SK-MEL-5 (cell line): ENCODE data around the gene VPREB1. TPM values are rescaled to one million over a fixed set of nuclear protein-coding genes. Genes with fewer than 3 reads are reported as not detected.
"Not testable (repeated sequence)": the region's sequence is repeated elsewhere in the genome, so short reads cannot be mapped to it uniquely, and the experiment has no call there.

Experiments
- DNase-seq: peaks from one replicate; pipeline ENCODE4 v3.0.0-alpha.2; 2016; ENCODE audit warnings: low read depth, low spot score
- in situ Hi-C: cut with HindIII; loops from 2 replicates; pipeline ENCODE4 v1.10.0; 2016; ENCODE audit warnings: low sequenced_read_pairs, high pct_unique_total_duplicates, low pct_unique_long_range_greater_than_20kb
- total RNA-seq: library from RNA; depleted of rRNA; stranded (reverse); fragments of >200 nt; shearing (Covaris generic); gene quantifications from 2 replicates; pipeline ENCODE4 v1.2.3, GENCODE V29; 2014

VPREB1 gene
- total RNA-seq, 1 experiment from 2014 or later = not detected

- no peak for DNase-seq
- in situ Hi-C loops = no loop called here
These were observed 7.1 kb upstream of the VPREB1 start for GRCh38 chr22:22237521-22237920.

DNA sequence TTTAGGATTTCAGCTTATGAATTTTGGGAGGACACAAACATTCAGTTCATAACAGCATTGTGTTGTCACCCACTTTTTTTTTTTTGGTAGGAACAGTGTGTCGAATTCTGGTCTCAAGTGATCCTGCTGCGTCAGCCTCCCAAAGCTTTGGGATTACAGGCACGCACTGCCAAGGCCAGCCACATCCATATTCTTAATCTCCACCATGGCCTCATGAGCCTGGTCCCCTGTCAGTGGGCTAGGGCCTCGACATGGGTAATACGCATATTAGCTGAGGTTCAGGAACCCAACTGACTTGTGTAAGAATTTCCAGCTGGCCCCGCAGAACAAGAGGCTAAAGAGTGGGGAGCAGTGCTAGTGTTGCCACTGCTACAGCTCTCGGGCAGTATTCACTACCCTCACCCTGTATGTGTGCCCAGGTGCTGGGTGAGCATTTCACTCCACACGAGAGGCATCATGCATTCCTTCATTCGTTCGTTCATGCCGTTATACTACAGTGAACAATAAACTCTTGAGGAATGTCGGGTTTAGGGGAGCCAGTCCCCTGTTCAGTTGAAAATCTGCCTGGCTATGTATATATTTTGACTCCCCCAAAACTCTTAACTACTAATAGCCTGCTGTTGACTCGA is 5.2 kb upstream of the VPREB1 start:
- DNase-seq = no peak
- in situ Hi-C loops = no loop called here

DNA sequence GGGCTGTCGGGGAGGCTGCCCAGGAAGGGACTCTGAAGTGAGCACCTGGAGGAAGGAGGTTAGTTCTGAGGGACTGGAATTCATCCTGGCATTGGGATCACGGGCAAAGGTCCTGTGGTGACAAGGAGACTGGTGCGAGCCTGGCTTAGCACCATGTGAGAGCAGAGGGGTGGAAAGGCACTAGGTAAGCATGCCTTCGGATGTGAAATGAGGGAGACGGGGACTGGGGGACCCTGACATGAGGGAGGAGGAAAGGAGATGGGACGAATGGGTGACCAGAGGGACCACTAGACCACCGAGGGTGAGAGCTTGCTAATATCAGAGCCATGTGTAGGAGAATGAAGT is 3.1 kb upstream of the VPREB1 start:
- DNase-seq = no peak
- in situ Hi-C loops = no loop called here

DNA sequence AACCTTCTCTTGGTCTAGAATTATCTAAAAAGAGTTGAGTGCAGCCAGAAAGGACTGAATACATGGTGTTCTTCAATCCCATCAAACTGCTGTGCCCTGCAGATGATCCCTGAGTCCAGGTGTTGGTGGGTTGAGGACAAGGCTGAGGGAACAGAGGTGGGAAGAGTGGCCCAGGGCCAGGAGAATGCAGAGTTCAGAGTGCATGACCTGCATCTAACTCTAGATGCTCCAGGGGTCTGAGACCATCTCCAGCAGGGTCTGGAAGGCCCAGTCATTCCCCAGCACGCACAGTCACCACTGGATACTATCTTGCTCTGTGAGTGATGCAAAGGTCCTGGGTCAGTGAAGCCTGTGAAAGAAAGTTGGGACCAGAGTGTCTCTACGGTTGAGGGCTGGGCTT is 2.1 kb upstream of the VPREB1 start:
- no peak for DNase-seq
- in situ Hi-C loops = no loop called here

DNA sequence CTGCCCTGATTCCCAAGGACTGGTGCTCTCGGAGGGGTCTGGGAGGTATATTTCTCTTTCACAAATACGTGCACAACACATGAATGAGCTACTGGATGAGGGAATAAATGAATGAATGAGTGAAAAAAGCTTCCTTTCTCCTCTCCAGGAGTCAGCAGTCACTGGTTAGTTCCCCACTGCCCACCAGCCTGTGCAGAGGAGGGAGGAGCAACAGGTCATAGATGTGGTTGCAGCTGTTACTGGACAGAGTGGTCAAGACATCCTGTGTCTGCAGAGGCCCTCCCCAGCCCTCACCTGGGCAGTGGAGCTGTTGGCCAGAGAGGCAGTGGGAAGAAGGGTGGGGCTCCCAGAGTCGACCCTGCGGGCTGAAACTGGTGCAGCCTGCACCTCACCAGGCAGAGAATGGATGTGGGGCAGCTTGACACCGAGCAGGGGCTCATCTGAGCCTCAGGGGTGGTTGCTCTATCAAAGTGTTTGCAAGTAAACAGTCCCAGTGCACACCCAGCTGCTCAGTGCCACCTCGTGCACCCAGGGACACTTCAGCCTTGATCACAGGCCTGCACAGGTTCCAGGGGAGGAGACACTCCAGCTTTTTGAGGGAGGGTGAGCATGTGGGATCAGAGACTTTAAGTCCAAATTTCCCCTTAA is 1.4 kb upstream of the VPREB1 start:
- DNase-seq = no peak
- in situ Hi-C loops = no loop called here

- in situ Hi-C loops = no loop called here
- no peak for DNase-seq
These were observed 797 bp downstream of the VPREB1 start for GRCh38 chr22:22245256-22245909.

DNA sequence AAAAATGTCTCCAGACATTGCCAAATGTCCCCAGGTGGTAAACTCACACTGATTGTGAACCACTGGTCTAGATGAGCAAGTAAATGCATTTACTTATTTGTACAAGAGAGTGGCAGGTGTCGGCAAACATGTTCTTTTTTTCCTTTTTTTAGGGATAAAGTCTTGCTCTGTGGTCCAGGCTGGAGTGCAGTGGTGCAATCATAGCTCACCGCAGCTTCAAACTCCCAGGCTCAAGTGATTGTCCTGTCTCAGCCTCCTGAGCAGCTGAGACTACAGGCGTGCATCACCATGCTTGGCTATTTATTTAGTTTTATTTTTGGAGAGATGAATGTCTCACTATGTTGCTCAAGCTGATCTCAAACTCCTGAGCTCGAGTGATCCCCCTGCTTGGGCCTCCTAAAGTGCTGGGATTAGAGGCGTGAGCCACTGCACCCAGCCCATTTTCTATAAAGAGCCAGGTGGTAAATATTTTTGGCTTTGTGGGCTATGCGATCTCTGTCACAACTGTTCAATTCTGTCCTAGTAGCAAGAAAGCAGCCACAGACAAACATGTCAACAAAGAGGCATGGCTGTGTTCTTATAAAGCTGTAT is 1.4 kb downstream of the VPREB1 start:
- in situ Hi-C loops = no loop called here
- no peak for DNase-seq

DNA sequence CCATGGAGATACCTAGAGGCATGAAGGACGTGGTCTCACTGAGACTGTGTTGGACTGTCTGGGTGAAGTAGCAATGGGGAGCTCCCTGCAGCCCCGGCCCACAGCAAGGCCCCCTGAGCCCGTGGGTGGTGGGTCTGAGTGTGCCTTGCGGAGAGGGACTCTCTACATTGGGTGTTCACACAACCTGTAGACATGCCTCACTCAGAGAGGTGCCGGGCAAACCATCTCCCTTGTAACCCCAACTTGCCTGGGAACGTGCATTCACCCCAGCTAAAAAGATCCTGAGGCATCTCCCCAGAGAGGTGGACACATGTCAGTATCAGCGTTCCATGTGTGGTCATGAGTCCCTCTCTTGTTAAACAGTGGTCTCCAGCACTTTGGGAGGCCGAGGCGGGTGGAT is 2.1 kb downstream of the VPREB1 start:
- in situ Hi-C loops = no loop called here
- DNase-seq = no peak

DNA sequence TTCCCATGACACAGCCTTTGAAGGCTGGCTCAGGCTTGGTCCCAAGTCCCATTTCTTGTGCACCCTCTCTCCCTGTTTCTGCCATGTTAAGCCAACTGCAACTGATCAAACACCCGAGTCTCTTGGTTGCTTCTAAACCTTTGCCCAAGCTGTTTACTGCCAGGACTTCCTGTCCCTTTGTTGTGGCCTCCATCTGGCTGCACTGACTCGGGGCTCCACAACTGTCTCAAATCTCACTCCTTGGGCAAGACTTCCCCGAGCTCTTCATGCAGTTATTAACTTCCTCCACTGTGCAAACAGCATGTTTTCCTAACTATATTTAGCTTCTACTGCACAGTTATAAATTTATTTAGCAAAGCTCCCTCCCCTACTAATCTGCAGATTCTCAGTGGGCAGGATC is 4.3 kb downstream of the VPREB1 start:
- no peak for DNase-seq
- in situ Hi-C loops = no loop called here

GRCh38 chr22:22250651-22251050 is 6.1 kb downstream of the VPREB1 start:
- DNase-seq, in situ Hi-C loops: not testable (repeated sequence)

DNA sequence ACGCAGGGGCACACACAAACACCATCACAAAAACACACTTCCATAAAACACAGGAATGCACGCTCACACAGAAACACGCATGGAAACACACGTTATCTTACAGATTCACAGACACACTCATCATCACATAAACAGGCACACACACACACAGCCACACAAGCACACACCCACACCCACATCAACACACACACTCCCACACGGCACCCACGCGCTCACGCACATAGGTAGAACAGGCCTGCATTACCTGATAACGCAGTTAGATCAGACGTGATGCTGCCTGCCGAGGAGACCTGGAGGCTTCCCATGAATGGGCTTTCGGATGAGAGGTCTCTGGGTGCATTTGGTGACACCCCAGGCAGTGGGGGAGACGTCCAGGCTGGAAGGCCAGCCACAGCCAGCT is 11.5 kb downstream of the VPREB1 start:
- in situ Hi-C loops, DNase-seq: not testable (repeated sequence)

DNA sequence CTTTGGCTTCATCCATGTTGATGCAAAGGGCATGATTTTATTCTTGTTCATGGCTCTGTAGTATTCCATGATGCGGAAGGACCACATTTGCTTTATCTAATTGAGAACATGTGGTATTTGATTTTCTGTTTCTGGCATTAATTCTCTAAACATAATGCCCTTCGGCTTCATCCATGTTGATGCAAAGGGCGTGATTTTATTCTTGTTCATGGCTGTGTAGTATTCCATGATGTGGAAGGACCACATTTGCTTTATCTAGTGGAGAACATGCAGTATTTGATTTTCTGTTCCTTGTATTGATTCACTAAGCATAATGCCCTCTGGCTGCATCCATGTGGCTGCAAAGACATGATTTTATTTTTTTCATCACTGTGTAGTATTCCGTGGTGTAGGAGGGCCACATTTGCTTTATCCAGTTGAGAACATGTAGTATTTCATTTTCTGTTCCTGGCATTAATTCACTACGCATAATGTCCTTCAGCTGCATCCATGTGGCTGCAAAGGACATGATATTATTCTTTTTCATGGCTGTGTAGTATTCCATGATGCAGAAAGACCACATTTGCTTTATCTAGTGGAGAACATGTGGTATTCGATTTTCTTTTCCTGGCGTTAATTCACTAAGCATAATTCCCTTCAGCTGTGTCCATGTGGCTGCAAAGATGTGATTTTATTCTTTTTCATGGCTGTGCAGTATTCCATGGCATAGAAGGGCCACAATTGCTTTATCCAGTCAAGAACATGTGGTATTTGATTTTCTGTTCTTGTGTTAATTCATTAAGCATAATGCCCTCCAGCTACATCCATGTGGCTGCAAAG is 14.2 kb downstream of the VPREB1 start:
- in situ Hi-C loops, DNase-seq: not testable (repeated sequence)

DNA sequence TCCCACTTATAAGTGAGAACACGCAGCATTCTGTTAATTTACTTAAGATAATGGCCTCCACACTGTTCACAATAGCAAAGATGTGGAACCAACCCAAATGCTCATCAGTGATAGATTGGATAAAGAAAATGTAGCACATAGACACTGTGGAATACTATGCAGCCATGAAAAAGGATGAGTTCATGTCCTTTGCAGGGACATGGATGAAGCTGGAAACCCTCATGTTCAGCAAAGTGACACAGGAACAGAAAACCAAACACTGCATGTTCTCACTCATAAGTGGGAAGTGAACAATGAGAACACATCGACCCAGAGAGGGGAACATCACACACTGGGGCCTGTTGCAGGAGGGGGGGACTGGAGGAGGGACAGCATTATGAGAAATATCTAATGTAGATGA is 15.6 kb downstream of the VPREB1 start:
- DNase-seq, in situ Hi-C loops: not testable (repeated sequence)

DNA sequence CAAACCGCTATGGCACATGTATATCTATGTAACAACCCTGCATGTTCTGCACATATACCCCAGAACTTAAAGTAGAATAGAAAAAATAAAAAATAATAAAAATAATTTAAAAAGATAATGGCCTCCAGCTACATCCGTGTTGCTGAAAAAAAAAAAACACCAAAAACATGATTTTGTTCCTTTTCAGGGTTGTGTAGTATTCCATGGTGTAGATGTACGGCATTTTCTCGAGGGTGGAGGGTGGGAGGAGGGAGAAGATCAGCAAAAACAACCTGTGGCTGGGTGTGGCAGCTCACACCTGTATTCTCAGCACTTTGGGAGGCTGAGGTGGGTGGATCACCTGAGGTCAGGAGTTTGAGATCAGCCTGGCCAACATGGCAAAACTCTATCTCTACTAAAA is 16.0 kb downstream of the VPREB1 start:
- in situ Hi-C loops, DNase-seq: not testable (repeated sequence)

DNA sequence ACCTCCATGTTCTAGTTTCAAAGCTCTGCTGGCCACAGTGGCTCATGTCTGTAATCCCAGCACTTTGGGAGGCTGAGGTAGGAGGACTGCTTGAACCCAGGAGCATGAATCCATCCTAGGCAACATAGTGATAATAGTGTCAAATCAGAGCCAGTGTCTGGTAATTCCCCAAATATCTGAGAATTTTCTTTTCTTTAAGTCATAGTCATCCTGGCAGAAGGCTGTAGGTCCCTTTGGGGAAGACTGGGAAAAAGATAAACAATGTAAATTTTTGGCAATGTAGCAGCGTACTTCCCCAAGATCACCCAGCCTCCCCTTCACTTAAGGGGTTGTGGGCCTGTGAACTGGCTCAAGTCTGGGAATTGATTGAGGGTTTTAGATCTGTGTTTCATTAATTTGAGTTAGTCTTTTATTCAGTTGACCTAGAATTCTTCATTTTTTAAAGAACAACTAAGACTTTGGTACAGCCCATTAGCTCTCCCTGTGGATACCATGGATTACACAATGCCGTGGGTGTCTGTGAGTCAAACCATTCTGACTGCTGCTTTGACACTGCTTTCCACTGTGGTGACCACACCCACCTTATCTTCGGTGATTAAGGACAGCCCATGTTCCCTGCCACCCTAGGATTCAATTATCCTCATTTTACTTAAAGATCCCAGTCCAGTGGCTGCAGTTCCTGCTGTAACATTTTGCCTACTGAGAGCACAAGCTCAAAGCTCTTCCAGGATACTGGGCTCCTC is 17.9 kb downstream of the VPREB1 start:
- DNase-seq, in situ Hi-C loops: not testable (repeated sequence)

DNA sequence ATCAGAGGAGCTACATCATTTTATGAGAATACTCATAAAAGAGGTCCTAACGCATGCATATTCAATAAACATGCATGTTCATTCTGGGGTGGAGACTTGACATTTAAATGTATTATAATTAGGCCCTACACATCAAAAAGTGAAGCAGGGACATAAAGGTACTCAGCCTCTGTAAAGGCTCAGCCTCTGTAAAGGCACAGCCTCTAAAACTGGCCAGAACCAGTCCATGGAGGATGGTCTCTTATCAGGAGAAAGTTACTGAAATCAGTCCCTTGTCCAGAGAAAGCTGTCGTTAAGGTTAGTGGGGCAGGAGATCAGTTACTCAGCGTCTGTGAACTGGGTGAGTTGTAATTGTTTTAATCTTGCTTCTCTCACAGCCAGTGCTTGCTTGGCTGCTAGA is 19.2 kb downstream of the VPREB1 start:
- DNase-seq, in situ Hi-C loops: not testable (repeated sequence)

GRCh38 chr22:22270036-22270676 is 25.6 kb downstream of the VPREB1 start:
- DNase-seq, in situ Hi-C loops: not testable (repeated sequence)
